Ishikawa (cell line): ENCODE results near the gene RHOF.

Source experiments
- CEBPB ChIP-seq: IDR thresholded peaks from 2 replicates; pipeline ENCODE4 v1.6.1; 2012
- CREB1 ChIP-seq: IDR thresholded peaks from 2 replicates; pipeline ENCODE4 v1.6.1; 2012; ENCODE audit warnings: low read depth
- EGR1 ChIP-seq: IDR thresholded peaks from 2 replicates; pipeline ENCODE4 v1.6.1; 2012
- EP300 ChIP-seq: IDR thresholded peaks from 2 replicates; pipeline ENCODE4 v1.6.1; 2012; ENCODE audit warnings: borderline replicate concordance
- FOXM1 ChIP-seq: IDR thresholded peaks from 2 replicates; pipeline ENCODE4 v1.6.1; 2012; ENCODE audit warnings: low read depth, borderline replicate concordance
- NFIC ChIP-seq: IDR thresholded peaks from 2 replicates; pipeline ENCODE4 v1.6.1; 2012
- RAD21 ChIP-seq: IDR thresholded peaks from 2 replicates; pipeline ENCODE4 v1.6.1; 2012; ENCODE audit warnings: low read depth
- TAF1 ChIP-seq: IDR thresholded peaks from 2 replicates; pipeline ENCODE4 v1.6.1; 2012; ENCODE audit warnings: low read depth, mild to moderate bottlenecking
- TCF12 ChIP-seq: IDR thresholded peaks from 2 replicates; pipeline ENCODE4 v1.6.1; 2012; ENCODE audit warnings: low read depth
- TEAD4 ChIP-seq: IDR thresholded peaks from 2 replicates; pipeline ENCODE4 v1.6.1; 2012
- YY1 ChIP-seq: IDR thresholded peaks from 2 replicates; pipeline ENCODE4 v1.6.1; 2012; ENCODE audit warnings: low read depth
- ZBTB7A ChIP-seq: IDR thresholded peaks from 2 replicates; pipeline ENCODE4 v1.6.1; 2012; ENCODE audit warnings: low read depth
- TF ChIP-seq, protein P1 (sequence below): IDR thresholded peaks from 2 replicates; pipeline ENCODE4 v1.6.1; 2012; ENCODE audit warnings: low read depth, mild to moderate bottlenecking
- TF ChIP-seq, protein P2 (sequence below): IDR thresholded peaks from 2 replicates; pipeline ENCODE4 v1.6.1; 2012
- TF ChIP-seq, protein P3 (sequence below): IDR thresholded peaks from 2 replicates; pipeline ENCODE4 v1.6.1; 2012

RHOF gene

DNA sequence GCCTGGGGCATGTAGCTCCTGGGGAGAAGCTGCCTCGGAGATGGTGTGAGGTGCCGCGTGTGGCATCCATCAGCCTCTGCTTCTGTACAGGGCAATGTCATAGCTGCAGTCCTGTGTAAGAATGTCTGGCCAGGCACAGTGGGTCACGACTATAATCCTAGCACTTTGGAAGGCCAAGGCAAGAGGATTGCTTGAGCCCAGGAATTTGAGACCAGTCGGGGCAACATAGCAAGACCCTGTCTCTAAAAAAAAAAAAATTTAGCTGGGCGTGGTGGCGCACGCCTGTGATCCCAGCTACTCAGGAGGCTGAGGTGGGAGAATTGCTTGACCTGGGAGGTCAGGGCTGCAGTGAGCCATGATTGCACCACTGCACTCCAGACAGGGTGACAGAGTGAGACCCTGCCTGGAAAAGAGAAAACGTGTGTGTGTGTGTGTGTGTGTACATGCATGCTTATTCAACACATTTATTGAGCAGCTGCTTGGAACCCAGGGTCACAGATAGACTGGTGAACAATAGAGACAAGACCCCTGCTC, 24.1 kb downstream of the RHOF start:
- no peak for TF ChIP-seq TEAD4
- no peak for TF ChIP-seq FOXM1
- TF ChIP-seq TCF12, result no peak
- no peak for TF ChIP-seq YY1
- TF ChIP-seq EP300, result no peak
- no peak for TF ChIP-seq EGR1

DNA sequence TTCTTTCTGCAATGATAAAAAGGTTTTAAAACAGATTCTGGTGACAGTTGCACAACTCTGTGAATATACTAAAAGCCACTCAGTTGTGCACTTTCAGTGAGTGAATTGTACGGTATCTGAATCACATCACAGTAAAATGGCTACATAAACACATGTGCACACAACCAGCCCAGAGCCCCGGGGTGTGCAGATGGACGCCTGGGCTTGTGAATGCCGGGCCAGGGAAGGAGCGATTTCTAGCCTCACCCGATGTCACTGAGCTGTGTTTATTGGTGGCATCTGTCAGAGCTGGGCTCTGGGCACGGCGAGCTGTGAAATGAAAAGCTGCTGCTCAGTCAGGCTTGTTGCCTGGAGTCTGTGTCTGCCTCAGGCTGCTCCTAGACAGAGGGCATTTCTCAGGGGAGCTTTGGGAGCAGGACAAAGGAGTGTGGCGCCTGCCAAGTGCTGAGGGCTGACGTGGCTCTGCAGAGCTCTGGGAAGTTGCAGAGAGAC, 25.9 kb downstream of the RHOF start:
- TF ChIP-seq CEBPB (no peak), ZBTB7A (no peak), RAD21 (no peak), CREB1 (no peak), EGR1 (no peak), TAF1 (no peak), FOXM1 (no peak), NFIC (no peak), TEAD4 (no peak), EP300 (no peak), YY1 (no peak), TCF12 (no peak)
- TF ChIP-seq, protein P1, sequence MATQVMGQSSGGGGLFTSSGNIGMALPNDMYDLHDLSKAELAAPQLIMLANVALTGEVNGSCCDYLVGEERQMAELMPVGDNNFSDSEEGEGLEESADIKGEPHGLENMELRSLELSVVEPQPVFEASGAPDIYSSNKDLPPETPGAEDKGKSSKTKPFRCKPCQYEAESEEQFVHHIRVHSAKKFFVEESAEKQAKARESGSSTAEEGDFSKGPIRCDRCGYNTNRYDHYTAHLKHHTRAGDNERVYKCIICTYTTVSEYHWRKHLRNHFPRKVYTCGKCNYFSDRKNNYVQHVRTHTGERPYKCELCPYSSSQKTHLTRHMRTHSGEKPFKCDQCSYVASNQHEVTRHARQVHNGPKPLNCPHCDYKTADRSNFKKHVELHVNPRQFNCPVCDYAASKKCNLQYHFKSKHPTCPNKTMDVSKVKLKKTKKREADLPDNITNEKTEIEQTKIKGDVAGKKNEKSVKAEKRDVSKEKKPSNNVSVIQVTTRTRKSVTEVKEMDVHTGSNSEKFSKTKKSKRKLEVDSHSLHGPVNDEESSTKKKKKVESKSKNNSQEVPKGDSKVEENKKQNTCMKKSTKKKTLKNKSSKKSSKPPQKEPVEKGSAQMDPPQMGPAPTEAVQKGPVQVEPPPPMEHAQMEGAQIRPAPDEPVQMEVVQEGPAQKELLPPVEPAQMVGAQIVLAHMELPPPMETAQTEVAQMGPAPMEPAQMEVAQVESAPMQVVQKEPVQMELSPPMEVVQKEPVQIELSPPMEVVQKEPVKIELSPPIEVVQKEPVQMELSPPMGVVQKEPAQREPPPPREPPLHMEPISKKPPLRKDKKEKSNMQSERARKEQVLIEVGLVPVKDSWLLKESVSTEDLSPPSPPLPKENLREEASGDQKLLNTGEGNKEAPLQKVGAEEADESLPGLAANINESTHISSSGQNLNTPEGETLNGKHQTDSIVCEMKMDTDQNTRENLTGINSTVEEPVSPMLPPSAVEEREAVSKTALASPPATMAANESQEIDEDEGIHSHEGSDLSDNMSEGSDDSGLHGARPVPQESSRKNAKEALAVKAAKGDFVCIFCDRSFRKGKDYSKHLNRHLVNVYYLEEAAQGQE, result no peak
- TF ChIP-seq, protein P2, sequence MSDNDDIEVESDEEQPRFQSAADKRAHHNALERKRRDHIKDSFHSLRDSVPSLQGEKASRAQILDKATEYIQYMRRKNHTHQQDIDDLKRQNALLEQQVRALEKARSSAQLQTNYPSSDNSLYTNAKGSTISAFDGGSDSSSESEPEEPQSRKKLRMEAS, result no peak
- TF ChIP-seq, protein P3, sequence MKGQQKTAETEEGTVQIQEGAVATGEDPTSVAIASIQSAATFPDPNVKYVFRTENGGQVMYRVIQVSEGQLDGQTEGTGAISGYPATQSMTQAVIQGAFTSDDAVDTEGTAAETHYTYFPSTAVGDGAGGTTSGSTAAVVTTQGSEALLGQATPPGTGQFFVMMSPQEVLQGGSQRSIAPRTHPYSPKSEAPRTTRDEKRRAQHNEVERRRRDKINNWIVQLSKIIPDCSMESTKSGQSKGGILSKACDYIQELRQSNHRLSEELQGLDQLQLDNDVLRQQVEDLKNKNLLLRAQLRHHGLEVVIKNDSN, result no peak

DNA sequence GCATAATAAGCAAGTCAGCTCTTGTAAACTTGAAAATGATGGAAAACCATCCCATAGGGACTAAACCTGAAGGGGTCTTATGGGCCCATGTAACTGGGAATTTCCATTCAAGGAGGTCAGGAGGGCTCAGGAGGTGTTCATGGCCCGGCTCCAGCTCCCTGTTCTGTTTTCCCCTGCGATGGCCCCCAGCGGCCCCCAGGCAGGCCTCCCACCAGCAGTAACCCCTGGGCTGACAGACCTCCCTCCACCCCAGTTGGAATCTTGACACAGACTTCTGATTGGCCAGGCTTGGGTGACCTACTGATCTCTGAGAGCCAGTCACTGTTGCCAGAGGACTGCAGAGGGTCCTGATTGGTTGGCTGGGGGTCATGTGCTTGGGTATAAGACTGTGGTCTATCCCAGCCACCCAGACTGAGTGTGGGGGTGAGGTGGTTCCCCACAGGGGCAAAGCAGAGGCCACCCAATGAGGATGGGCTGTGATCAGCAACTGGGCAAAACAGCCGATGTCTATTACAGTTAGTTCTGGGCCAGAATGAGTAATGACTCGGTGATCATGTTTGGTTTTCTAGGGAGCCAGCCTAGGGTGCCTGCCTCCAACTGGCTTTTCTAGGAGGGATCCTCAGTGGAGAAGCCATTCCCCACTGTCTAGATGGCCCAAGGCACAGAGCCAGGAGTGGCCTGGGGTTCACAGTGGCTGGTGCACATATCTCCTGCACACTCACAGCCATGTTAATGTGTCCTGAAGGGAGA, 27.0 kb downstream of the RHOF start:
- TF ChIP-seq TEAD4, result no peak
- TF ChIP-seq, protein P3, result peak; percentile 77

DNA sequence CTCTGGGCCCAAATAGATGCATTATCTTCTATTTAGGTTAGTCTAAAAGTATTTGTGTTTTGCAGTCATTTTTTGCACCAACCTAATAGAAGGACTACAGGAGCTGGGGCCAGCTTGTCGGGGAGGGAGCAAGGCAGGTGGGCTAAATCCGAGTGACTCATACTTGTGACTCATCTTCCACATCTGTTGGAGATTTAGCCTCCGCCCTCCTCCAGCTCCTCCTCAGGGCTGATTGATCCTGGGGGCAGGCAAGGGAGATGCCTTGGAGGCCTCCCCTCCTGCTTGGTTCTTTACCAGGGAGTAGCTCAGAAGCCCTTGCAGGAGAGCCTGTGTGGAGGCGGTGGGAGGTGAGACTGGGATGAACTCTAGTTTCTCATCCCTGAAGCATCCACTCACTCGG, 27.9 kb downstream of the RHOF start:
- TF ChIP-seq CREB1, result no peak
- TF ChIP-seq, protein P1, result no peak
- TF ChIP-seq TAF1, result no peak
- no peak for TF ChIP-seq TCF12
- no peak for TF ChIP-seq EP300
- no peak for TF ChIP-seq FOXM1
- no peak for TF ChIP-seq CEBPB
- TF ChIP-seq TEAD4, result no peak
- no peak for TF ChIP-seq NFIC
- TF ChIP-seq, protein P2, result no peak
- TF ChIP-seq, protein P3, result no peak
- TF ChIP-seq RAD21, result no peak
- no peak for TF ChIP-seq YY1

DNA sequence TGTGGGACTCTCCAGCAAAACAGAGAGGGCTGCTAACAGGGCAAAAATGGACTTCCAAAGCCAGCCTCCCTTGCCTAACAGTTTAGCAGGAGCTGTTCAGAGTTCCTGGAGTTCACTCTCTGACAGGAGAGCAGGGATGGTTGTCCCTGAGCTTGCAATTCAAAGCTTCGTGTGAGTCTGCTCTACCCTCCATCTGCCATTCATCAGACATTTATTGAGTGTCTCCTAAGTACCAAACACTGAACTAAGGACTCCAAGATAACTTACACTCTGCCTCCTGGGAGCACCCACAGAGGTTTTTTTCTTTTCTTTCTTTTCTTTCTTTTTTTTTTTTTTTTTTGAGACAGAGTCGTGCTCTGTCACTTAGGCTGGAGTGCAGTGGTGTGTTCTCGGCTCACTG, 28.7 kb downstream of the RHOF start:
- TF ChIP-seq FOXM1 (no peak), RAD21 (no peak), YY1 (no peak), ZBTB7A (no peak), CEBPB (no peak), NFIC (no peak), CREB1 (no peak), EGR1 (no peak), TAF1 (no peak), TCF12 (no peak), EP300 (no peak), TEAD4 (no peak)
- TF ChIP-seq, protein P3, result no peak
- TF ChIP-seq, protein P1, result no peak
- TF ChIP-seq, protein P2, result no peak
